Tibial artery (tissue), 4 donors: ENCODE results near the gene RAB11FIP4.

Experiments used
- DNase-seq, 2 donors: peaks; one replicate each; pipeline ENCODE4 v3.0.0-alpha.2; 2019
- H3K27ac ChIP-seq, 2 donors: fragments of 200-600 bp; sonication (generic) in 1 of 2; 1 replicate in 1 of 2; 2 replicates in 1 of 2; pipeline ENCODE4 v1.5.1; 2018 to 2019; ENCODE audit warnings: mild to moderate bottlenecking in 1 of 2
- H3K27me3 ChIP-seq, 2 donors: fragments of 200-600 bp; sonication (generic) in 1 of 2; one replicate each; pipeline versions ENCODE4 v1.5.1 to v1.6.0; 2016 to 2019
- H3K36me3 ChIP-seq, 3 donors: fragments of 200-600 bp; sonication (generic) in 2 of 3; one replicate each; pipeline ENCODE4 v1.5.1; 2016 to 2019; ENCODE audit warnings: mild to moderate bottlenecking in 2 of 3
- H3K4me1 ChIP-seq, 4 donors: fragments of 200-600 bp; sonication (generic) in 2 of 4; 1 replicate in 3 of 4; 2 replicates in 1 of 4; pipeline ENCODE4 v1.5.1; 2016 to 2019
- H3K4me3 ChIP-seq, 2 donors: fragments of 200-600 bp; sonication (generic) in 1 of 2; 1 replicate in 1 of 2; 2 replicates in 1 of 2; pipeline ENCODE4 v1.5.1; 2018 to 2019; ENCODE audit warnings: mild to moderate bottlenecking in 2 of 2
- H3K9me3 ChIP-seq, 3 donors: fragments of 200-600 bp; sonication (generic) in 1 of 3; one replicate each; pipeline ENCODE4 v1.5.1; 2016 to 2019
- intact Hi-C: fragments of 100-400 bp; cut with DNase I; formaldehyde crosslinking; loops from one replicate; pipeline ENCODE4 v1.15.0; 2023; ENCODE audit warnings: low total_unique reads
- TF ChIP-seq, protein P1 (sequence below), 2 experiments: fragments of 200-600 bp in 1 of 2; fragments of 450-650 bp in 1 of 2; IDR thresholded peaks; one replicate each; pipeline ENCODE4 v1.5.1; 2017 to 2019; ENCODE audit warnings: antibody characterized with exemption in 2 of 2, mild to moderate bottlenecking in 1 of 2, moderate library complexity in 1 of 2

RAB11FIP4 gene

GRCh38 chr17:31388351-31388750, 3.1 kb upstream of the RAB11FIP4 start:
- TF ChIP-seq, protein P1, sequence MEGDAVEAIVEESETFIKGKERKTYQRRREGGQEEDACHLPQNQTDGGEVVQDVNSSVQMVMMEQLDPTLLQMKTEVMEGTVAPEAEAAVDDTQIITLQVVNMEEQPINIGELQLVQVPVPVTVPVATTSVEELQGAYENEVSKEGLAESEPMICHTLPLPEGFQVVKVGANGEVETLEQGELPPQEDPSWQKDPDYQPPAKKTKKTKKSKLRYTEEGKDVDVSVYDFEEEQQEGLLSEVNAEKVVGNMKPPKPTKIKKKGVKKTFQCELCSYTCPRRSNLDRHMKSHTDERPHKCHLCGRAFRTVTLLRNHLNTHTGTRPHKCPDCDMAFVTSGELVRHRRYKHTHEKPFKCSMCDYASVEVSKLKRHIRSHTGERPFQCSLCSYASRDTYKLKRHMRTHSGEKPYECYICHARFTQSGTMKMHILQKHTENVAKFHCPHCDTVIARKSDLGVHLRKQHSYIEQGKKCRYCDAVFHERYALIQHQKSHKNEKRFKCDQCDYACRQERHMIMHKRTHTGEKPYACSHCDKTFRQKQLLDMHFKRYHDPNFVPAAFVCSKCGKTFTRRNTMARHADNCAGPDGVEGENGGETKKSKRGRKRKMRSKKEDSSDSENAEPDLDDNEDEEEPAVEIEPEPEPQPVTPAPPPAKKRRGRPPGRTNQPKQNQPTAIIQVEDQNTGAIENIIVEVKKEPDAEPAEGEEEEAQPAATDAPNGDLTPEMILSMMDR (IDR thresholded peaks at IDR 0.05): no peak
- peak in 1 of 2 donors; percentile 40 for DNase-seq
- H3K27ac ChIP-seq: no peak overlapping the region
- intact Hi-C loops: no loop called here
- H3K36me3 ChIP-seq: no peaks in the 10 kb centered on the region
- no peak overlapping the region for H3K4me3 ChIP-seq
- H3K9me3 ChIP-seq: no peaks in the 10 kb centered on the region
- peaks cover 0 to 17% (median 13%) of the 10 kb centered on the region in 4 donors for H3K4me1 ChIP-seq
- H3K27me3 ChIP-seq: peaks cover 5 to 47% of the 10 kb centered on the region in 2 donors

DNA sequence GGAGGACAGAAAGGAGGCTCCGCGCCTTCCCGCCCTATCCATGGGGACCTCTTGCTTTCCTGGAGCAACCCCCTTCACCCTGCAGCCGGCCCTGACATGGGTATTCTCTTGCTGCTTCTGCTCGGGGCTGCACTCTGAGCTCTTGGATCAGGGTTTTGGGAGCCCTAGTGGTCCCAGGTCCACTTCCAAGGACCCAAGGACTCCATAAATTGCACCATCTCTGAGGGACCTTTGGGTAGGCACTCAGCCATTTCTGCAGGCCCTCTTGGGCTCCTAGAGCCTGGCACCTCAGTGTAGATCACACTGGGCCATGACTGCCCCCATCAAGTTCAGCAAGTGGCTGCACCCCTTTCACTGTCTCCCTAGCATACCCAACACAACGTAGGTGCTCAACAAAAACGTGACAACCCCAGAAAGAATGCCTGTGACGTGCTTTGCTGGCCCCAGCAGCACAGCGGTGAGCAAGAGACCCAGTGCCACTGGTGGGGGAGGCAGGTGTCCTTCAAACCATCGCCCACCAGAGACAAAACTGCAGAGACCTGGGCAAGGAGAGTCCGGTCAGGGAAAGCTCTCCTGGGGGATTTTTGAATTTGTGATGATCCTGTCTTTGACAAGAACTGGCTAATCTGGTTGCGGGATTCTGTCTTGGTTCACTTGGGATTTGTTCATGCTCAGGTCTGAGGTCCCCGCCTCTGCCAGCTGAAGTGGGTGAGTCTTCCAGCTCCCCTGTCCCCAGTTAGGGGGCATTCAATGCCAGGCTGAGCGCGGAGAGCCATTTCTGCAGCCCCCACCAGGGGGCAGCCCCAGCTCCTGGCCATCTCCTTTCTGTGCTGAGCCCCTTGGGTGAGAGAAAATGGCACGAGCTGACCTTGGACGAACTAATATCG, 2.5 kb upstream of the RAB11FIP4 start:
- DNase-seq: peak in 1 of 2 donors; percentile 54
- Histone ChIP-seq H3K36me3 (no peaks in the 10 kb centered on the region), H3K27ac (no peak overlapping the region), H3K4me1 (peaks cover 0 to 17% (median 13%) of the 10 kb centered on the region in 4 donors), H3K9me3 (no peaks in the 10 kb centered on the region), H3K4me3 (no peak overlapping the region), H3K27me3 (peaks cover 5 to 53% of the 10 kb centered on the region in 2 donors)
- intact Hi-C loops: no loop called here
- TF ChIP-seq, protein P1 (IDR thresholded peaks at IDR 0.05): peak; percentile 44 to 47

GRCh38 chr17:31389657-31390381, 1.7 kb upstream of the RAB11FIP4 start:
- Histone ChIP-seq H3K27me3 (peaks cover 5 to 57% of the 10 kb centered on the region in 2 donors), H3K36me3 (no peaks in the 10 kb centered on the region), H3K4me3 (no peak overlapping the region), H3K27ac (no peak overlapping the region), H3K9me3 (no peaks in the 10 kb centered on the region), H3K4me1 (peaks cover 0 to 17% (median 13%) of the 10 kb centered on the region in 4 donors)
- peak in 1 of 2 donors; percentile 20 for DNase-seq
- TF ChIP-seq, protein P1 (IDR thresholded peaks at IDR 0.05): no peak
- intact Hi-C loops: no loop called here

DNA sequence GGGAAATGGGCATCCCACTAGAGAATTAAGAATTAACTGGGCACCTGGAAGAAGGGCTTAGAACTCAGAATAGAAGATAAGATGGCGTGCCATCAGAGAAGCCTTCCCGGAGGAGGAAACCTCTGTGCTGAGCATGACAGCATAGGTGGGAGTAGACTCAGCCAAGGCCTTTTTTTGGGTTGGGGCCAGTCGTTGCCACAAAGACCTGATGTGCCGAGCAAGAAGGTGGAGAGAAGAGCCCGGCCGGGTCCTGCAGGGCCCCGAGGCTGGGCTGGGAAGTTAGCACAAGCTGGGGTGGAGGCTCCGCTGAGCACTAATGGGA, 1.1 kb upstream of the RAB11FIP4 start:
- intact Hi-C loops: no loop called here
- Histone ChIP-seq H3K27ac (no peak overlapping the region), H3K4me3 (no peak overlapping the region), H3K36me3 (no peaks in the 10 kb centered on the region), H3K9me3 (no peaks in the 10 kb centered on the region), H3K4me1 (peaks cover 0 to 17% (median 13%) of the 10 kb centered on the region in 4 donors), H3K27me3 (peaks cover 5 to 62% of the 10 kb centered on the region in 2 donors)
- TF ChIP-seq, protein P1 (IDR thresholded peaks at IDR 0.05): no peak
- DNase-seq: no peak

GRCh38 chr17:31390748-31391495, 553 bp upstream of the RAB11FIP4 start:
- H3K4me3 ChIP-seq: peak overlapping the region; percentile 38 to 51
- H3K27ac ChIP-seq: no peak overlapping the region
- DNase-seq: peak in 1 of 2 donors; percentile 61
- H3K4me1 ChIP-seq: peaks cover 0 to 17% (median 13%) of the 10 kb centered on the region in 4 donors
- H3K36me3 ChIP-seq: no peaks in the 10 kb centered on the region
- intact Hi-C loops: no loop called here
- TF ChIP-seq, protein P1 (IDR thresholded peaks at IDR 0.05): no peak
- no peaks in the 10 kb centered on the region for H3K9me3 ChIP-seq
- H3K27me3 ChIP-seq: peaks cover 5 to 68% of the 10 kb centered on the region in 2 donors
